SU-DHL-6 (cell line): ENCODE measurements around the gene FFAR4.

Experiments used
- H2AFZ ChIP-seq: fragments of 200-600 bp; sonication (generic); 2 replicates; pipeline ENCODE4 v1.6.1; 2014; ENCODE audit warnings: low read depth, mild to moderate bottlenecking, moderate library complexity, mixed read lengths, antibody characterized with exemption, low read length; ENCODE audit not compliant: severe bottlenecking
- H3F3A ChIP-seq: fragments of 200-600 bp; shearing (Covaris generic); 2 replicates; pipeline ENCODE4 v1.6.0; 2016; ENCODE audit warnings: antibody characterized with exemption, mild to moderate bottlenecking; ENCODE audit not compliant: insufficient read depth
- H3K27ac ChIP-seq: fragments of 200-600 bp; sonication (generic); 2 replicates; pipeline ENCODE4 v1.5.1; 2016; ENCODE audit warnings: low read depth, mild to moderate bottlenecking, low read length, moderate library complexity, mixed read lengths
- H3K27me3 ChIP-seq: fragments of 200-600 bp; sonication (generic), shearing (Covaris generic); 2 replicates; pipeline ENCODE4 v1.6.0; 2014; ENCODE audit warnings: mild to moderate bottlenecking, low read length
- H3K36me3 ChIP-seq: fragments of 200-600 bp; sonication (generic); 2 replicates; pipeline ENCODE4 v1.6.1; 2014; ENCODE audit warnings: mild to moderate bottlenecking, low read length, mixed read lengths
- H3K4me2 ChIP-seq: fragments of 300-600, 200-600 bp; shearing (Covaris generic), sonication (generic); 2 replicates; pipeline ENCODE4 v1.6.0; 2014; ENCODE audit warnings: low read length, low read depth, mild to moderate bottlenecking; ENCODE audit not compliant: poor library complexity, severe bottlenecking
- H3K4me3 ChIP-seq: fragments of 200-600 bp; sonication (generic); 2 replicates; pipeline ENCODE4 v1.5.1; 2014; ENCODE audit warnings: antibody characterized with exemption, low read length, mild to moderate bottlenecking, mixed read lengths; ENCODE audit not compliant: insufficient read depth, poor library complexity, severe bottlenecking
- H3K79me2 ChIP-seq: fragments of 200-600 bp; sonication (generic); 2 replicates; pipeline ENCODE4 v1.6.1; 2014; ENCODE audit warnings: mild to moderate bottlenecking, low read length, moderate library complexity; ENCODE audit not compliant: insufficient read depth
- H3K9ac ChIP-seq: fragments of 200-600 bp; sonication (generic); 2 replicates; pipeline ENCODE4 v1.7.0; 2014; ENCODE audit warnings: mild to moderate bottlenecking, low read length
- H3K9me2 ChIP-seq: fragments of 200-600 bp; sonication (generic); replicated peaks from 2 replicates; pipeline ENCODE4 v1.6.1; 2014; ENCODE audit warnings: low read length; ENCODE audit not compliant: insufficient read depth
- H3K9me3 ChIP-seq: fragments of 200-600 bp; sonication (generic); 2 replicates; pipeline ENCODE4 v1.6.1; 2014; ENCODE audit warnings: low read length, mixed read lengths; ENCODE audit not compliant: insufficient read depth
- H4K20me1 ChIP-seq: fragments of 200-600 bp; sonication (generic); 2 replicates; pipeline ENCODE4 v1.6.1; 2014; ENCODE audit warnings: low read depth, mild to moderate bottlenecking, antibody characterized with exemption, low read length, moderate library complexity, mixed read lengths
- CTCF ChIP-seq: fragments of 200-600 bp; sonication (generic); IDR thresholded peaks from one replicate; pipeline ENCODE4 v1.5.1; 2017; ENCODE audit warnings: antibody characterized with exemption, mild to moderate bottlenecking, low read length, moderate library complexity; ENCODE audit not compliant: insufficient read depth, poor library complexity, severe bottlenecking
- EZH2phosphoT487 ChIP-seq: fragments of 200-600 bp; sonication (generic), shearing (Covaris generic); conservative IDR thresholded peaks from 2 replicates; pipeline ENCODE4 v1.6.1; 2018; ENCODE audit warnings: mild to moderate bottlenecking, antibody characterized with exemption, low read length, moderate library complexity, mixed read lengths

Gene FFAR4

DNA sequence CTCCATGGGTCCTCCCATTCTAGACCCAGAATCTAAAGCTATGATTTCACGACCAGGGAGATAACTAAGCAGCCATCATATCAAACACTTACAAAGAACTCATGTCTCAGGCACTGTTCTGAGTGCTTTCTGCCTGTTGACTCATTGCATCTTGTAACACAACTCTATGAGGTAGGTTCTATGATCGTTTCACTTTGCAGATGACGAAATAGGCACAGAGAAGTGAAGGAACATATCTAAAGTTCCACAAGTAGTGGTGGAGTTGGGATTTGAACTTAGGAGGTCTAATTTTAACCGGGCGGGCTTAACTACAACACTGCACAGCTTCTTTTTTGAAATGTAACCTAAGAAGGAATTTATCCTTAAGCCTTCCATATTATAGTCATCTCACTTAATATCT, 31.7 kb downstream of the FFAR4 start:
- no peak overlapping the region for H3K4me3 ChIP-seq
- H3K27ac ChIP-seq = no peak overlapping the region
- no peak for TF ChIP-seq EZH2phosphoT487
- TF ChIP-seq CTCF = no peak
- no peaks in the 10 kb centered on the region for H3K27me3 ChIP-seq
- no peaks in the 10 kb centered on the region for H3K9me2 ChIP-seq
- no peak overlapping the region for H2AFZ ChIP-seq
- H3F3A ChIP-seq = no peaks in the 10 kb centered on the region
- H4K20me1 ChIP-seq = no peaks in the 10 kb centered on the region
- H3K79me2 ChIP-seq = no peaks in the 10 kb centered on the region
- no peak overlapping the region for H3K4me2 ChIP-seq
- H3K9ac ChIP-seq = no peak overlapping the region
- no peaks in the 10 kb centered on the region for H3K36me3 ChIP-seq
- H3K9me3 ChIP-seq = no peaks in the 10 kb centered on the region

DNA sequence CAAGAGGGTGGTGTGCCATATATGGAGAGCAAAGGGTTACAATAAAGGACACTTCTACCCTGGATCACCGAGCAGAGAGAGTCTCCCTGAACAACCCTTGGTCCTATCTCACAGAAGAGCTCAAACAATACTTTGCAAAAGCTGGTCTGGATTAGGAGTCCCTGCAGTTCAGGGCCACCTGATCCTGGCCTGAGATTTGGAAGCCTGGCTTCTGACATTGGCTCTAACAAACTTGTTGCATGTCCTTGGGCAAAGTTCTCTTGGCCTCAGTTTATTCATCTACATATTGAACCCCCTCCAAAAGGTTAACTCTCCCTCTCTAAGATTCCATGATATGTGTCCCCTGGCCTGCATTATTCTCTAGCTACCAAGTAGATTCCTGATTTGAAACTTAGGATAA, 32.9 kb downstream of the FFAR4 start:
- Histone ChIP-seq H2AFZ (no peak overlapping the region), H3K36me3 (no peaks in the 10 kb centered on the region), H3K27ac (no peak overlapping the region), H3K9ac (no peak overlapping the region), H3K79me2 (no peaks in the 10 kb centered on the region), H3K4me3 (no peak overlapping the region), H3F3A (no peaks in the 10 kb centered on the region), H3K27me3 (no peaks in the 10 kb centered on the region), H3K9me3 (no peaks in the 10 kb centered on the region), H3K9me2 (no peaks in the 10 kb centered on the region), H3K4me2 (no peak overlapping the region), H4K20me1 (no peaks in the 10 kb centered on the region)
- no peak for TF ChIP-seq CTCF
- no peak for TF ChIP-seq EZH2phosphoT487

- no peaks in the 10 kb centered on the region for H3F3A ChIP-seq
- no peak overlapping the region for H3K27ac ChIP-seq
Observed at GRCh38 chr10:93599778-93600177, 33.3 kb downstream of the FFAR4 start.

More at GRCh38 chr10:93599778-93600177, 33.3 kb downstream of the FFAR4 start:
- H3K9me2 ChIP-seq = no peaks in the 10 kb centered on the region
- H3K36me3 ChIP-seq = no peaks in the 10 kb centered on the region
- no peaks in the 10 kb centered on the region for H3K79me2 ChIP-seq
- H2AFZ ChIP-seq = no peak overlapping the region
- H4K20me1 ChIP-seq = no peaks in the 10 kb centered on the region
- no peaks in the 10 kb centered on the region for H3K27me3 ChIP-seq
- no peak overlapping the region for H3K4me3 ChIP-seq
- no peak overlapping the region for H3K9ac ChIP-seq
- no peak for TF ChIP-seq CTCF
- TF ChIP-seq EZH2phosphoT487 = no peak
- no peak overlapping the region for H3K4me2 ChIP-seq
- no peaks in the 10 kb centered on the region for H3K9me3 ChIP-seq
